Right kidney (tissue), 1 donor: ENCODE results near the gene SLC25A25.

Source experiments
- DNase-seq: peaks from one replicate; pipeline ENCODE4 v3.0.0-alpha.2; 2016

Gene SLC25A25

GRCh38 chr9:128145536-128145935 is 77.5 kb downstream of the SLC25A25 start:
- no peak for DNase-seq

- DNase-seq, result no peak
Observed at GRCh38 chr9:128145951-128146351, 77.9 kb downstream of the SLC25A25 start.

- no peak for DNase-seq
Observed at GRCh38 chr9:128146591-128147120, 78.6 kb downstream of the SLC25A25 start.

GRCh38 chr9:128148509-128149000 is 80.5 kb downstream of the SLC25A25 start:
- no peak for DNase-seq

- no peak for DNase-seq
Observed at GRCh38 chr9:128149001-128149701, 81.1 kb downstream of the SLC25A25 start, which contains the start of gene LCN2. TSS of gene LCN2 (plus strand) at chr9:128149453. CDS start at chr9:128149526, 73 bp downstream.

GRCh38 chr9:128149951-128150593 is 82.0 kb downstream of the SLC25A25 start:
- no peak for DNase-seq

- no peak for DNase-seq
Observed at GRCh38 chr9:128150594-128151308, 82.7 kb downstream of the SLC25A25 start.

GRCh38 chr9:128151309-128152132 is 83.5 kb downstream of the SLC25A25 start:
- no peak for DNase-seq

GRCh38 chr9:128152133-128153059 is 84.4 kb downstream of the SLC25A25 start:
- DNase-seq, result no peak

GRCh38 chr9:128153060-128153946 is 85.3 kb downstream of the SLC25A25 start:
- DNase-seq, result no peak

- no peak for DNase-seq
Observed at GRCh38 chr9:128153947-128154695, 86.1 kb downstream of the SLC25A25 start.

GRCh38 chr9:128155736-128156500 is 87.9 kb downstream of the SLC25A25 start:
- DNase-seq, result no peak
